ENCODE measurements around the gene ELF1.
"Not testable (repeated sequence)": the region's sequence is repeated elsewhere in the genome, so short reads cannot be mapped to it uniquely, and the experiment has no call there.

The ELF1 gene

DNA sequence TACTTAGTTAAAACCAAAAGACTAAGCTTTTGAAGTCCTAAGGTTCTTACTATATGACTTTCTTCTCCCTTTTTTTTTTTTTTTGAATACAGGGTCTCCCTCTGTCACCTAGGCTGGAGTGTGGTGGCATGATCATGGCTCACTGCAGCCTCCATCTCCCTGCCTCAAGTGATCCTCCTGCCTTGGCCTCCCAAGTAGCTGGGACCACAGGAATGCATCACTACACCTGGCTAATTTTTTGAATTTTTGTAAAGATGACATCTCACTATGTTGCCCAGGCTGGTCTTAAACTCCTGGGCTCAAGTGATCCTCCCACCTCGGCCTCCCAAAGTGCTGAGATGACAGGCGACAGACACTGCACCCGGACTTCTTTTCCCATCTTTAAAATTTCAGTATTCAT lies 89.2 kb downstream of the ELF1 start:
- not testable (repeated sequence) for DNase-seq

DNA sequence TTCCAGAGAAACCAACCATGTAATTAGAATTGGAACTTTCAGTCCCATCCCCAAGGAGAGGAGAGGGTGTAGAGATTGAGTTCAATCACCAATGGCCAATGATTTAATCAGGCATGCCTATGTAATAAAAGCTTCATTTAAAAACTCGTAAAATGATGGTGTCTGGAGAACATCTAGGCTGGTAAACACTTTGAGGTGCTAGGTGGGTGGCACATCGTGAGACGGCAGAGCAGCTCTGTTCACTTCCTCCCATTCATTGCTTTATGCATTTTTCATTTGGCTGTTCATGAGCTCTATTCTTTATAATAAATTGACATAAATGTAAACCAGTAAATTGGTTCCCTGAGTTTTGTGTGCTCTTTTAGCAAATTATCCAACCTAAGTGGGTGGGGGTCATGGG lies 90.1 kb downstream of the ELF1 start:
- no peak for DNase-seq

- DNase-seq, result no peak
Measured at GRCh38 chr13:40927929-40928328, 91.2 kb downstream of the ELF1 start.

GRCh38 chr13:40923867-40924266 lies 95.2 kb downstream of the ELF1 start:
- DNase-seq, result no peak

DNA sequence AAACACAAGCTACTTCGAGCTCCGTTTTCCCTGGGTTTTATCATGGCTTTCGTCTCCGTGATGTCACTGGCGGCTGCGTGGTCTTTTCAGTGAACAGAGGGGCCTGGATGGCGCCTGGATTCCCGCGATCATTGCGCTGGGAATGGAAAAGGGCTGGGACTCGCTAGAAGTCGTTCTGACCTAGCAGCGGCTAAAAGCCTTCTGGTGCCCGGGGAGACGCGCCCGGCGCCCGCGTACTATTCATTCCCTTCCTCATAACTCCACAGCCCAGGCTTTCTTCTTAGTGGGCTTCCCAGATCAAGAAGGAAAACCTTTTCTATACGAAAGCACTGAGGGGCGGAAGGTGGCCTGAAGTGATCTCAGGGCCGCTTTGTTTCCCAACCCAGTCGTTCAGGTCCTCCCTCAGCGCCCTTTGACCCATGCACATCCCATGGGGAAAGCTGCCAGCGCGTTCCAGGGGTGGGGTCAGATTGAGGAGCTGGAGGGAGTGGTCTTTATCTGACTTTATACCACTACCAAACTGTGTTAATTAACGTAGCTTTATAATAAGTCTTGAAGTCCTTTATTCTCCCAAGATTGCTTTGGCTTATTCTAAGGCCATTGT lies 96.6 kb downstream of the ELF1 start:
- peak; percentile 41 for DNase-seq

DNA sequence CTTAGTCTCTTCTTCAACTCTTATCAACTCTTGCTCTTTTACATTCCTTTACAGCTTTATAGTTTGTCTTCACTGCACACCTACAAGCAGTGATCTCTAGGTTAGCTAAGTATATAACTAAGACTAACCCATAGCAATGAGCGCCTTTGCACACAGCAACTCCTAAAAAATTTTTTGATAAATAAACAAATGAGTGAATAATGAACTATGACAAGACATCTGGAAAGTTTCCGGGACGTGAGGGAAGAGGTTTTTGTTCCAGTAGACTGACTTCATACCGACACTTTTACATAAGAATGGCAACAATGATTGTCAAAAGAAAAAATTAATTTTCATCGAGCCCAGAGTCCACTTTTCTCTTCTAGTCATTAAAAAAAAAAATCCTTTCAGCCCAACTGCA lies 98.3 kb downstream of the ELF1 start:
- DNase-seq, result no peak

GRCh38 chr13:40919901-40920300 lies 99.2 kb downstream of the ELF1 start:
- DNase-seq, result not testable (repeated sequence)

DNA sequence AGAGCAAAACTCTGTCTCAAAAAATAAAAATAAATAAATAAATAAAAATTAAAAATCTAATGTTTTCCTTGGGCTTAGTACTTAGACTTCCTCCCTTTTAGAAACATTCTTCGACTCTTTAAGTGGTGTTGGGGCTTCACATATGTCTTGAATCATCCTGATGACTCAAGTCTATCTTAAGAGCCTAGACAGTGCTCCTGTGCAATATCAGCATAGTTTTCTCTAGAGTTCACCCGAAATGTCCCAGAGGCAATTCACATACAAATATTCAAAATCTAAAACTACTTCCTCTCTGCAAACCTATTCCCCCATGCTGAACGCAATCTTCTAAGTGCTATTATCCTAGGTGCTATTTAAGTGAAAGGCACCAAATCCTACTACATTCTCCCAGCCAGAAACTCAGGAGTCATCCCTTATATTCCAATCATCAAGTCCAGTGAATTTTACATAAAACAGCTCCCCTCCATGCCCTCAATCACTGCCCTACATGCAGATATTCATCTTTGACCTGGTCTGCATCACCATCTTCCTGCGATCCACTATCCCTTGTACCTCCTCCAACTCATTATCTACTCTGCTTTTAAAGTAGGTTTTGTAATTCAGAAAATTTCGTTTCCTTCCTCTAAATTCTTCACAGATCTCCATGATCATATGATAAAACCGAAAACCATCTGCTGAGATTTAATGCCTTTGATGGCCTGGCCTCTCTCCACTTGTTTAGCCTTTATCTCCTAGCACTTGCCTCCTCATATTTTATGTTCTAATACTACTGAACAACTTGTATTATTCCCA lies 102.7 kb downstream of the ELF1 start:
- DNase-seq, result no peak

DNA sequence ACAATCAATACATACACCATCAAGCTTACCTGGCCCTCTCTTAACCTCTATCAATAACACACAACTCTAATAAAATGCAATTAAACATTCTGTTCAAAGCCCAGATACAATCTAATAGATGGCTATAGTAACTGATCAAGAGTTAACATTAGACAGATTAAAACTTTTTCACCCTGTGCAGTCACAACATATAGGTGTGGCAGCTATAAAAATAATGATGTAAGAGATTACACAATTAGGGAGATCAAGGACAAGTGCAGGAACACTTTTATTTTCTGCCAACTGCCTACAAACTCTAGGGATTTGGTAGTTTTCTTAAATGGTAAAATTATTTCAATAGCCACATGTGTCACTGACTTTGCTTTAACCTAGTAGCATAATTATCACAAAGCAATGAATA lies 104.3 kb downstream of the ELF1 start:
- not testable (repeated sequence) for DNase-seq

DNA sequence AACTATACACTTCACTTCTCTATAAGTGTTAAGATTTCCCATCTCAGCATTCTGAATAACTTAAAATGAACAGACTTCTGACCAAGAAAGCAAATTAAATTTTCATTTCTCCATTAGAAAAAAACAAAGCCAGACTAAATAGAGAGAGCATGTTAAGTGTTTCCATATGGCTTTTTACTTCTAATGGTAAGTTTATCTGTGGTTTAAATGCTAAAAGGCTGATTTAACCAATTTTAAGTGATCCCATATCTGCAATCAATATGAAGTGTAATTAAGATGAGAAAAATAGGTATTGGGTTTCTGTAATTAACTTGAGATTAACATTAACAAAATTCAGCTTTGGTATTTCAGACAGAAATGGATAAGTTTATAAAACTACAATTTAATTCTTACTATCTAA lies 107.8 kb downstream of the ELF1 start:
- no peak for DNase-seq

GRCh38 chr13:40910324-40911050 lies 108.6 kb downstream of the ELF1 start:
- no peak for DNase-seq

DNA sequence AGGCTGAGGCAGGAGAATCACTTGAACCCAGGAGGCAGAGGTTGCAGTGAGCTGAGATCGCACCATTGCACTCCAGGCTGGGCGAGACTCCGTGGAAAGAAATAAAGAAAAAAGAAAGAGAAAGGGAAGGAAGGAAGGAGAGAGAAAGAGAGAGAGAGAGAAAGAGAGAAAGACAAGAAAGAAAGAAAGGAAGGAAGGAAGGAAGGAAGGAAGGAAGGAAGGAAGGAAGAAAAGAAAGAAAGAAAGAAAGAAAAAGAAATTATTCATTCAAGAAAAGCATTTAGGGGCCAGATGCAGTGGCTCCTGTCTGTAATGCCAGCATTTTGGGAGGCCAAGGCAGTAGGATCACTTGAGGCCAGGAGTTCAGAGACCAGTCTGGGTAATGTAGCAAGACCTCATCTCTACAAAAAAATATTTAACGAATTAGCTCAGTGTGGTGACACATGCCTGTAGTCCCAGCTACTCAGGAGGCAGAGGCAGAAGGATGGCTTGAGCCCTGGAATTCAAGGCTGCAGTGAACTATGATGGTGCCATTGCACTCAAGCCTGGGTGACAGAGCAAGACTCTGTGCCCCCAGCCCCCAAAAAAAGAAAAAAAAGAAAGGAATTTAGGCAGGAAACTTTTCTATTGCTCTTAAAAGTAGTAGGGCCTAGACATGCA lies 109.4 kb downstream of the ELF1 start:
- not testable (repeated sequence) for DNase-seq

DNA sequence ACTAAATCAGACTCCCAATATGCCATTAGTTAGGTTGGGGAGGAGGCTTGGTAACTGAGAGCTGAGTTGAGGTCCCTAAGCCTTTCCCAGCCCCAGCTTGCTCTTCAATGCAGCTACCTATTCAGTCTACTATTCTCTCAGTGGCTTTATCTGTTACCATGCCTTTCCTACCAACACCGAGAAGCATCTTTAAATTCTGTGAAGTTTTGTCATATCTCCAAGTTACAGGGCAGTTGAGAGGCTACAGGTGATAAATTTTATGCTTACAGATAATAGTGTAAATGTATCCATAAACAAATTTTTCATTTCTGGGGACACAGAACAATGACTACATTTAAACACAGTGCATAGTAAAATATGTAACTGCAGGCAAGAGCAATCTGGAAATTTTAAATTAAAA lies 110.6 kb downstream of the ELF1 start:
- DNase-seq, result no peak

GRCh38 chr13:40901032-40901431 lies 118.1 kb downstream of the ELF1 start:
- DNase-seq, result not testable (repeated sequence)

GRCh38 chr13:40900568-40900967 lies 118.5 kb downstream of the ELF1 start:
- DNase-seq, result not testable (repeated sequence)

- DNase-seq, result no peak
Measured at GRCh38 chr13:40897053-40897452, 122.1 kb downstream of the ELF1 start.

GRCh38 chr13:40895227-40896184 lies 123.6 kb downstream of the ELF1 start:
- DNase-seq, result no peak

DNA sequence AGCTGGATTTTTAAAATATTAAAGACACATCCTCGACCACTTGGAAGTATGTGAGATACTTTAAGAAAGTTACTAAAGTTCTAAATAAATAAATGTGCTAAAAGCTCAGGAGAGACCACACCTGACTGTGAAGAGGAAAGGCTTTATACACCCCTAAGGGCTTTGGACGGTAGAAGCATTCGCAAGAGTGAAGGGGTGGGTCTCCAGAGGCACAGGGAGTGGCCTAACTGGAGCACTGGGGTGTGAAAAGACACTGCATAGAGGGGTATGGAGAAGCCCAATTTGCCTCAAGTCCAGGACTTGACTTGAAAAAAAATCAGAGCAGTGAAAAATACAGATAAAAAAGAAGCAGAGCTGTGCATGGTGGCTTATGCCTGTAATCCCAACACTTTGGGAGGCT lies 125.5 kb downstream of the ELF1 start:
- DNase-seq, result not testable (repeated sequence)

- no peak for DNase-seq
Measured at GRCh38 chr13:40886017-40886416, 133.1 kb downstream of the ELF1 start.

- DNase-seq, result not testable (repeated sequence)
Measured at GRCh38 chr13:40884175-40884574, 134.9 kb downstream of the ELF1 start.

Measured in femur (tissue), 1 donor.